ENCODE measurements around the gene HHIPL1.
"Not testable (repeated sequence)": the region's sequence is repeated elsewhere in the genome, so short reads cannot be mapped to it uniquely, and the experiment has no call there.

The HHIPL1 gene

DNA sequence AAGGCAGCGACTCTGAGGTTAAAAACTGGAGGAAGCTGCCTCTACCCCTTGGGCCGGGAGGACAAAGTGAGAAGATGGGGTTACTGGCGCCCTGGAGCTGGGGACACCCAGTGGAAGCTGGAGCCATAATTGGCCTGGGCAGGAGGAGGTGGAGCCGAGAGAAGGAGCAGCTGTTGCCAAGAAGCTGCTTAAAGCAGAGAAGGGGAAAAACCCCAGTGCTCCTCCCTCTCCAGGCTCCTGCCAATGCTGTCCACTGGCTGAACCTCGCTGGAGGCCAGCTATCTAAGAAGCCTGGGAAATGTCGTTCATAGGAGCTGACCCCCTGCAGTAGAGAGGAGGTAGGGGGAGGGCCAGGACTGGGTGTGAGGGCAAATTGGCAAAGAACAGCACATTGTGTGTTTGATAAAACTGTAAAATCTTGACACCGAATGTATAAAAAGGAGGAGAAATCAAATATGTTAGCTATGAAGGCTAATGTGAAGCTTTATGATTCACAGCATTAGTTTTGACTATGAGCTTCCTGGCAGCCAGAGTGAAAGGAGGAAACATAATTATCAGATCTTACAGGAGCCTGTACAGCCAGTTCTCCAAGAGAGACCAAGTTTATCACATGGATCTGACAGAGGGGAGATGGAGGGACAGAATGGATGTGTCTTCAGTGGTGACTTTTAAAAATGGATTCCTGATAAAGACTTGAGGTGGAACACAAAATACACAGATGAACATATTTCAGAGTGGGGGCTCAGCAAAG is 9.5 kb downstream of the HHIPL1 start:
- no peak for DNase-seq
- in situ Hi-C loops (cut with MboI; ENCODE audit: low pct_unique_long_range_greater_than_20kb, low sequenced_read_pairs): no loop called here

DNA sequence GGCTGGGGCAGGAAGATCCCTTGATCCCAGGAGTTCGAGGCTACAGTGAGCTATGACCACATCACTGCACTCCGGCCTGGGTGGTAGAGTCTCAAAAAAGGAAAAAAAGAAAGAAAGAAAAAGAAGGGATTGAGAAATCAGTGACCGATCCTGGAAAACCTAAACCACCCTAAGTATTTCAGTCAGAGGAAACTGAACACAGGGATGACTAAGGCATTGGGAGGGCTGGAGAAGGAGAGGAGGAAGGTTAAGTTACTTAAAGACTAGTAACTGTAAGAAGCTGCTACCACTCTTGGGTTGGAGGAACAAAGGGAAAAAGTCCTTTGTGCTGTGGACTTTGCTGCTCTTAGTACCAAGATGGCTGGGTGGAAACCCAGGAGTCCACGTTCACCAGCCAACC is 10.6 kb downstream of the HHIPL1 start:
- in situ Hi-C loops (cut with MboI; ENCODE audit: low pct_unique_long_range_greater_than_20kb, low sequenced_read_pairs): no loop called here
- DNase-seq: no peak

DNA sequence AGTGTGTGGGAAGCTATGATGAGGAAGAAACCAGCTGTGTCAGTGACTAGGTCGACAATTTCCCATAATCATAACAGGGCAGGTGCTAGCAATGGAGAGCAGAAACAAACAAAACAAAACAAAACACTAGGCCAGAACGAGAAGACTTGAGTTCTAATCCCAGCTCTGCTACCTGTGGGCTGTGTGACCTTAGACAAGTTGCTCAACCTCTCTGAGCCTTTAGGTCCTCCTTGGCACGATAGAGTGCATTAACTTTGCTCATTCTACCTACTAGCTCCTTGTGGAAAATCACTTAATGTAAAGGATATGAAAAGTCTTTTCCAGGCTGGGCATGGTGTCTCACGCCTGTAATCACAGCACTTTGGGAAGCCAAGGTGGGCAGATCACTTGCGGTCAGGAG is 11.2 kb downstream of the HHIPL1 start:
- no peak for DNase-seq
- in situ Hi-C loops (cut with MboI; ENCODE audit: low pct_unique_long_range_greater_than_20kb, low sequenced_read_pairs): no loop called here

DNA sequence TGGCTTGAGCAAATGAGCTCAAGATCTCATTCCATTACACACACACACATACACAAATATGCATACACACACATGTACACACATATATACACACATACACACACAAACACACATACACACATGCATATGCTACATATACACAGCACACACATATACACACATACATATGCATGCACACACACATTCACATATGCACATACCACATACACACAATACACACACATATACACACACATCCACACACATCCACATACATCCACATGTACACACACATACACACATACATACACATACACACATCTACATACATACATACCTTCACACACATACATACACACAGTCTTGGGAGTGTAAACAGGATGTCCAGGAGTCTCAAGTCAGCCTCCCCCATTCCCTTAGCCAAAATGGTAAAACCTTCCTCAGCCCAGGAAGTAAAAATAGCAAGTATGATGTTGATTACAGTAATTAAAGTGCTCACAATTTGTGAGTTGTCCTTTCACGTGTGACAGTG is 12.8 kb downstream of the HHIPL1 start:
- in situ Hi-C loops (cut with MboI; ENCODE audit: low pct_unique_long_range_greater_than_20kb, low sequenced_read_pairs): no loop called here
- DNase-seq: no peak

DNA sequence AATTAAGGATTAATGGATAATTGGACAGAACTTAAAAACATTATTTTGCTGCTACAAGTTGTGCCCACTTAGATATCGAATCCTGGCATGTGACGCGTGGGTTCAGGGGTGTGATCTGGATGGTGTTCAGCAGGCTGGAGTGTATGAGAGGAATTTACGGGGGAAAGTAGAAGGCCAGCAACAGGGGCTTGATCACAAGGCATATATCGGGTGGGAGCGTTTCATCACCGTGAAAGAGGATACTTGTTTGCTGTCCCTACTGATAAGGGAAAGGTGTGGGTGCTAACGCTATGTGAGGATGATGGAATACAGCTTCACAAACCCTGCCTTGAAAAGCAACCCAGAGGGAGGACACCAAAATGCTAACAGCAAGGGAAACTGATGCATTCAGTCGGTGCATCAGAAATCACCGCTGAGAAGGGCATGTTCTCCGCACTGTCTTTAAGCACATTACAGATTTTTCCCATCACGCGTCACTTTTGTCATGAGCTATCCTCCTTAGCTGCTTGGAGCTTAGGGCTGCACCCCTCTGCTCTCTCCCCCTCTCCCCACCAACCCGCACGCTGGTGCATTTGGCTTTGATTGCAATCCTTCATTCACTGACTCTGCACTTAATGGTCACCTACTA is 13.4 kb downstream of the HHIPL1 start:
- in situ Hi-C loops (cut with MboI; ENCODE audit: low pct_unique_long_range_greater_than_20kb, low sequenced_read_pairs): no loop called here

DNA sequence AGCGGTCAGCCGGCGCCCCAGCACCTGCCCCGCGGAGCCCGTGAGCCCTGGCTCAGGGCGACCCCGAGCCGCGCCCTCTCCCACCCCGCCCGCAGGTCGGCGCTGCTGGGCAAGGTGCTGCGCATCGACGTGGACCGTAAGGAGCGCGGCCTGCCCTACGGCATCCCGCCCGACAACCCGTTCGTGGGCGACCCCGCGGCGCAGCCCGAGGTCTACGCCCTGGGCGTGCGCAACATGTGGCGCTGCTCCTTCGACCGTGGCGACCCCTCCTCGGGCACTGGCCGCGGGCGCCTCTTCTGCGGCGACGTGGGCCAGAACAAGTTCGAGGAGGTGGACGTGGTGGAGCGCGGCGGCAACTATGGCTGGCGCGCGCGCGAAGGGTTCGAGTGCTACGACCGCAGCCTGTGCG is 14.4 kb downstream of the HHIPL1 start:
- DNase-seq: no peak
- in situ Hi-C loops (cut with MboI; ENCODE audit: low pct_unique_long_range_greater_than_20kb, low sequenced_read_pairs): no loop called here

More for the DNA sequence above, 13.4 kb downstream of the HHIPL1 start:
- no peak for DNase-seq

DNA sequence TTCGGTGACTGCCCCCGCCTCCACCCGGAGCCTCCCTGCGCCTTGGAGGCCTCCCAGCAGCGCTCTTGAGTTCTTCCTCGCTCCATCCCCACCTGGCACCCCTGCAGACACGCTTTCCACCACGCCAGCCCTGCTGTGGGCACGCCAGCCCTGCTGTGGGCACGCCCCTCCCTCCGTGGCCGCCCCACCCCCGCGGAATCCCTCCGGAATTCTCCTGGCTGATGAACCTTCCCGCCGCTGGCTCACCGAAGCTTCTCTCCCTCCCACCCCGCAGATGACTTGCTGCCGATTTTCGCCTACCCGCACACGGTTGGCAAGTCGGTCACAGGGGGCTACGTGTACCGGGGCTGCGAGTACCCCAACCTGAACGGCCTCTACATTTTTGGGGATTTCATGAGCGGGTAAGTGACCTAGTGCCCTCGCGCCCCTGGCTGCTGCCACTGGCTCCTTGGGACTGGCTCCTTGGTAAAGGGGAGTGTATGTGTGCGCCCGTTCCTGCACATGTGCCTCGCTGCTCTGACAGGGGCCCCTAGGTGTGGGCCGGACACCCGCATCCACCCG is 15.2 kb downstream of the HHIPL1 start:
- in situ Hi-C loops (cut with MboI; ENCODE audit: low pct_unique_long_range_greater_than_20kb, low sequenced_read_pairs): no loop called here
- DNase-seq: no peak

DNA sequence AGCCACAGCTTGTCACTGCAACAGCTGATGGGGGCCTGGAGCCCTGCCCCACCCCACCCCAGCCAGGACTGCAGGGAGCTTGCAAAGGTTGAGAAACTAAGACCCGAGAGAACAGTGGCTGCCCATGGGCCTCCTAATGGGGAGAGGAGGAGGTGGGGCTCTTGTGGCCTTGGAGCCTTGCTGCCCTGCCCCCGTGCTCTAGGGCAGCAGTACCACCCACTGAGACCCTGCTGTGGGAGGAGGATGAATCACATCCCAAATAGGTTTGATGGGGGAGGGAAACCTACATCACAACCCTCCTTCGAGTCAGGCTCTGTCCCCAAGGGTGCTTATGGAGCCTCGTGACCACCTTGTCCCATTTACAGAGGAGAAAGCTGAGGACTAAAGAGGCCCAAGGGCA is 15.9 kb downstream of the HHIPL1 start:
- no peak for DNase-seq
- in situ Hi-C loops (cut with MboI; ENCODE audit: low pct_unique_long_range_greater_than_20kb, low sequenced_read_pairs): no loop called here

DNA sequence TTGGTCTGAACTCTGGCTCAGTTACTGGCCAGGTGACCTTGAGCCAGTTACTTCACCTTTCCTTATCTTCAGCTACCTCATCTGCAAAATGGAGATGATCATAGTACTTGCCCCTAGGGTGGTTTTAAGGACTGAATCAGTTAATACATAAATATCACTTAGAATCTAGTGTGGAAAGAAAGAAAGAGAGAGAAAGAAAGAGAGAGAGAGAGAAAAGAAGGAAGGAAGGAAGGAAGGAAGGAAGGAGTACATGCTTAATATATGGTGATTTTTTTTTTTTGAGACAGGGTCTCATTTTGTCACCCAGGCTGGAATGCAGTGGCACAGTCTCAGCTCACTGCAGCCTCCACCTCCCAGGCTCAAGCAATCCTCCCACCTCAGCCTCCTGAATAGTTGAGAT is 16.3 kb downstream of the HHIPL1 start:
- in situ Hi-C loops (cut with MboI; ENCODE audit: low pct_unique_long_range_greater_than_20kb, low sequenced_read_pairs); DNase-seq: not testable (repeated sequence)

DNA sequence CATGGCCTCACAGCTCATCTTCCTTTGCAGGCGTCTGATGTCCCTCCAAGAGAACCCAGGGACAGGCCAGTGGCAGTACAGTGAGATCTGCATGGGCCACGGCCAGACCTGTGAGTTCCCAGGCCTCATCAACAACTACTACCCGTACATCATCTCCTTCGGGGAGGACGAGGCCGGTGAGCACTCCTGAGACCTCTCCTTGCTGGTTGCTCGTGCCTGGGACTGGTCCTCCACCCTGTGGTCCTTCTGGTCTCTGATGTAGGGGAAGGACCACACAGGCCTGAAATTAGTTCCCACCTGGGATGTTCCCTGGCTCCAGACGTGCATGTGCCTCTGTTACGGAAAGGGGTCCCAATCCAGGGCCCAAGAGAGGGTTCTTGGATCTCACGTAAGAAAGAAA is 17.9 kb downstream of the HHIPL1 start:
- DNase-seq: no peak
- in situ Hi-C loops (cut with MboI; ENCODE audit: low pct_unique_long_range_greater_than_20kb, low sequenced_read_pairs): no loop called here

DNA sequence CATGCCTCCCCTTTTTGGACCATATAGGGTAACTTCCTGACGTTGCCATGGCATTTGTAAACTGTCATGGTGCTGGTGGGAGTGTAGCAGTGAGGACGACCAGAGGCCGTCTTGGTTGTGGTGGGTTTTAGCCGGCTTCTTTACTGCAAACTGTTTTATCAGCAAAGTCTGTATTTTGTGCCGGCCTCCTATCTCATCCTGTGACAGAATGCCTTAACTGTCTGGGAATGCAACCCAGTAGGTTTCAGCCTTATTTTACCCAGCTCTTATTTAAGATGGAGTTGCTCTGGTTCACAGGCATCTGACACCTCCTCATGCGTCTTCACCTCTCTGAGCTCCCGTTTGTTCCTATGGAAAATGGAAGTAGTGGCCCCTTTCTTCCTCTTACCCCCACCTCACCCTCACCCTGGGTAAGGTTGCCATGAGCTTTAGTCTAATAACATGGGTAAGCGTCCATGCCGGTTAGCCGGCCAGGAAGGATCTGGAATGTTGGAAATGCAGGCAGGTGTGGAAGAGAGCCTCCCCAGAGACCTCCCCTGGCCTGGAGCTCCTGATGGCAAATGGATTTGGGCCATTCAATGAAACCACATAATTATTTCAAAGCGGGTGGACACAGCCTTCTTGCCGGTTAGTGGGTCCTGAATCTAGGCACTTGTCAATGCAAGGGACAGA is 18.6 kb downstream of the HHIPL1 start:
- in situ Hi-C loops (cut with MboI; ENCODE audit: low pct_unique_long_range_greater_than_20kb, low sequenced_read_pairs): no loop called here
- no peak for DNase-seq

DNA sequence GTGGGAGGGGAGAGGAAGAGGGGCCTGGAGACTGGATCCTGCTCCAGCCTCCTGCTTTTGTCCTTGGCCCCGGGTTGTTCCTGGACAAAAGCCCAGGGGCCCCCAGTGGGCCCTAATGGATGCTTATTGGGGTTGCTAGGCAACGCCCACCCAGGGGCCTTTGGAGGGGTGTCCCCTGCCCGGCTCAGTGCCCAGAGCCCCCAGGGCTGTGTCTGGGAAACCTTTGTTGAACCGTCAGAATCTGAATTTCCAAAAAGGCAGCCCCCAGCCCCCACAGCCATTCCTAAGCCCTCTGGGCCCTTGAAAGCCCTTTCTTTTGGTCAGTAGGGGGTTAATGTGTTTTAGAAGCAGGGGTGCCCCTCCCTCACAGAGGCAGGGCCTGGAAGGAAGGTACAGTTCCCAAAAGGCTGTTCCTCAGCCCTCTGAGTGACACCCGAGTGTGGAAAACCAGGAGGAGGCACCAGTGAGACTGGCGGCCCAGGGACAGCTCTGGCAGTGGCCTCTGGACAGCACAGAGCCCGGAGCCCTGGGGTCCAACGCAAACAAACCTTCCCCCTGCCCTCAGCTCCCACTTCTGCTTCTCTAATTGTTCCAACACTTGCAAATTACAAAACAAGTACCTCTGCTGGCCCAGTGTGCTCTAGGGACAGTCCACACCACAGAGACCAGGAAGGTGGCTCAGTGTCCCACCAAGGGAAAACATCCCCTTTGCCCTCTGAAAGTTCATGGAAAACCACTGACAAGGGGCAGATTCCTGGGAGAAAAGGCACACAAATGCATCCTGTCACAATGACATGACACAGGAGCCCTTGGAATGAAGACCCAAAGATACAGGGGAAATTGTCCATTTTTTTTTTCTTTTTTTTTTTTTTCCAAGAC is 19.4 kb downstream of the HHIPL1 start:
- no peak for DNase-seq
- in situ Hi-C loops (cut with MboI; ENCODE audit: low pct_unique_long_range_greater_than_20kb, low sequenced_read_pairs): no loop called here

DNA sequence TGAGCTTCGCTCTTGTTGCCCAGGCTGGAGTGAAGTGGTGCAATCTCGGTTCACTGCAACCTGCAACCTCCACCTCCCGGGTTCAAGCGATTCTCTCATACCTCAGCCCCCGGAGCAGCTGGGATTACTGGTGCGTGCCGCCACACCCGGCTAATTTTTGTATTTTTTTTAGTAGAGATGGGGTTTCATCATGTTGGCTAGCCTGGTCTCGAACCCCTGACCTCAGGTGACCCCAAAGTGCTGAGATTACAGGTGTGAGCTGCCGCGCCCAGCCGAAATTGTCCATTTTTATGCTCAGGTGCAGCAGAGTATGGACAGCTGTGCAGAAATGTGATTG is 20.0 kb downstream of the HHIPL1 start:
- DNase-seq: no peak
- in situ Hi-C loops (cut with MboI; ENCODE audit: low pct_unique_long_range_greater_than_20kb, low sequenced_read_pairs): no loop called here

DNA sequence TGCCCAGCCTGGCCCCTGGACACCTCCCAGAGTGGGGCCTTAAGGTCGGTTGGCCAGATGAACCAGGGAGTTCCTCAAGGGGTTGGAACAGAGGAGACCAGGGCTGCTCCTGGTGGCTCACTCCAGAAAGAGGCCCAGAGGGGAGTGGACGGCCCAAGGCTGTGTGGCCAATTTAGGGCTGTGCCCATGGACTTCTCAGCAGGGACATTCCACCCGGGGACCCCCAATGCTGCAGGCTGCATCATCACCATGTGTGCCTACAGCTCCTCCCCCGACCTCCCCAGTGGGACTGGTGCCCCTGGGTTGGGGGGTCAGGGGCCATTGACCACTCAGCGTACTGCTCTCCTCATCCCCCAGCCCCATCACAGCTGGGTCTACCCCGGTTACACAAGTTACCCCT is 21.6 kb downstream of the HHIPL1 start:
- in situ Hi-C loops (cut with MboI; ENCODE audit: low pct_unique_long_range_greater_than_20kb, low sequenced_read_pairs): no loop called here
- no peak for DNase-seq

DNA sequence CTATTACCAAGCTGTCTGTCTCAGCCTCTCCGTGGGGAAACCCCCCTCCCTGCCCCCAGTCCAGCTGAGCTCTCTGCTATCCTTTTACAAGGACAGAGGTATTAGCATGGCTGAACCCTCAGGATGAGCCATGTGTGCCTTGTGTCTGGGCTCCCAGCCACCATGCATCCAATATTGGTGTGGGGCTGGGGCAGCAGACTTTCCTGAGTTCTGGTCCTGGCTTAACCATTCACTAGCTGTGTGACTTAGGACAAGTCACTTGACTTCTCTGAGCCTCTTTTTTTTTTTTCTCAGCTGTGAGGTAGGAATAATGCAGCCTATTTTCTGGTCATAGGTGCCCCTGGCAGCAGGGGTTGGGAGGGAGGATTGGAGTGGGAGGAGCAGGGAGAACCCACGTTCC is 22.1 kb downstream of the HHIPL1 start:
- no peak for DNase-seq
- in situ Hi-C loops (cut with MboI; ENCODE audit: low pct_unique_long_range_greater_than_20kb, low sequenced_read_pairs): no loop called here

DNA sequence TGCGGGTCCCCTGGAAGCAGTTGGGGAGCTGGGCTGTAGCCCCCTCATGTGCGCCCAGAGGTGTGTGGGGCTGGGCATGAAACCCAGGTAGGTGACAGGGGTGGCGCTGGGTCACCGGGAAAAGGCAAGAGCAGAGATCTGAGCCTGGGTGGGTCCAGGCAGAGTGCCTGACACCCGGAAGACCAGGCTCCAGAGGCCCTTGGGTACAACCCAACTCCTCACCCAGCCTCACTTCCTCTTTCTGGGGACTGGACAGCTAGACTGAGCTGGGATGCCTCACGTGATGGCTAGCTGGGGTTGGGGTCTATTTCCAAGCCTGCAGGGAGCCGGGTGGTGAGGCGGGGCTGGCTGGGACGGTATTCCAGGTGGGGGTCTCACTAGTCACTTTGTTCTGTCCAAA is 22.9 kb downstream of the HHIPL1 start:
- DNase-seq: peak; percentile 39

DNA sequence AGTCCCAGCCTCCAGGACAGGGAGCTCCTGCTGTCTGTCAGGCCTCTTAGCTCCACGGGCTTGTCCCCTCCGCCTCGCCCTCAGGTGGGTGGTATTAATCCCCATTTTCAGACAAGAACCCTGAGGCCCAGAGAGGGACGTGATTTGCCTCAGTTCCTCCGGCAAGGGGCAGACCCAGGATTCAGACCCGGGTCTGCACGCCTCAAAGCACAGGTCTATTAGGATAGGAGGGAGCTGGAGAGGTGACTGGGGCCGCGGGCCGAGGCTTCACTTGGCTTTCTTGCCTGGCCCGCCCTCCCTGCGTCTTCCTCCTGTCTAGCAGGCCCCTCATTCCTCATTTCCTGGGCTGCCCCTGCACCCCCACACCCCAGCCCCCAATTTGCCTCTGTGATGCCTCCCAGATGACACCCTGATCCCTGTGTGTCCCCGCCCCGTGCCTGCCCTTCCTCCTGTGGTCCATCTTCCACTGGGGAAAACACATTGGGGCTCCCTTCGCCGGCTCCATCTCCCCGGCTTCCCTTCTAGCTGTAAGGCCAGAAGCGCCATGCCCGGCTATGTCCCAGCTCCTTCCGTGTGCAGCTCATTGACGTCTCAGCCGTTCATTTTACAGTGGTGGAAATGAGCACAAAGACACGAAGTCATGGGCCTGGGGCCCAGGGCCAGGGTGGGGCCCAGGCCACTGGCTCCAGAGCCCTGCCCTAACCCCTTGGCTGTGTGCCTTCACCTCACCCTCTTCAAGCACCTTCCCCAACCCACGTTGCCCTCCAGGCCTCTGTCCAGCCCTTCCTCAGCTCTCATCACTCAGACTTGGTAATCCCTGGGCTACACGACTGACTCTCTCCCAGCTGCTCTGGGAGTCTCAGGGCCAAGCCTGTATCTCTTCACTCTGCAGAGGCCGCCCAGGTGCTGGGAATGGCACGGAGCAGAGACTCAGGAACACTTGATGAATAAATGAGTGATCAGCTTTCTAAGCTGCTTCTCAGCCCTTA is 23.7 kb downstream of the HHIPL1 start:
- in situ Hi-C loops (cut with MboI; ENCODE audit: low pct_unique_long_range_greater_than_20kb, low sequenced_read_pairs): no loop called here
- DNase-seq: no peak

More for the DNA sequence above, 22.9 kb downstream of the HHIPL1 start:
- in situ Hi-C loops (cut with MboI; ENCODE audit: low pct_unique_long_range_greater_than_20kb, low sequenced_read_pairs): no loop called here
